ENCODE measurements around the gene HNF1A. TPM values are rescaled to one million over a fixed set of nuclear protein-coding genes. Genes with fewer than 3 reads are reported as not detected.
"Not testable (repeated sequence)": the region's sequence is repeated elsewhere in the genome, so short reads cannot be mapped to it uniquely, and the experiment has no call there.

The HNF1A gene
- total RNA-seq, 1 donor = not detected

- no peak for DNase-seq (ENCODE audit: low read depth)
- TF ChIP-seq, protein P1, sequence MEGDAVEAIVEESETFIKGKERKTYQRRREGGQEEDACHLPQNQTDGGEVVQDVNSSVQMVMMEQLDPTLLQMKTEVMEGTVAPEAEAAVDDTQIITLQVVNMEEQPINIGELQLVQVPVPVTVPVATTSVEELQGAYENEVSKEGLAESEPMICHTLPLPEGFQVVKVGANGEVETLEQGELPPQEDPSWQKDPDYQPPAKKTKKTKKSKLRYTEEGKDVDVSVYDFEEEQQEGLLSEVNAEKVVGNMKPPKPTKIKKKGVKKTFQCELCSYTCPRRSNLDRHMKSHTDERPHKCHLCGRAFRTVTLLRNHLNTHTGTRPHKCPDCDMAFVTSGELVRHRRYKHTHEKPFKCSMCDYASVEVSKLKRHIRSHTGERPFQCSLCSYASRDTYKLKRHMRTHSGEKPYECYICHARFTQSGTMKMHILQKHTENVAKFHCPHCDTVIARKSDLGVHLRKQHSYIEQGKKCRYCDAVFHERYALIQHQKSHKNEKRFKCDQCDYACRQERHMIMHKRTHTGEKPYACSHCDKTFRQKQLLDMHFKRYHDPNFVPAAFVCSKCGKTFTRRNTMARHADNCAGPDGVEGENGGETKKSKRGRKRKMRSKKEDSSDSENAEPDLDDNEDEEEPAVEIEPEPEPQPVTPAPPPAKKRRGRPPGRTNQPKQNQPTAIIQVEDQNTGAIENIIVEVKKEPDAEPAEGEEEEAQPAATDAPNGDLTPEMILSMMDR (IDR thresholded peaks at IDR 0.05; ENCODE audit: insufficient read depth, low read depth, low read length) = no peak
- H3K4me3 ChIP-seq (ENCODE audit: low read depth, low read length) = no peak overlapping the region
These were observed 36.4 kb upstream of the HNF1A start for GRCh38 chr12:120941846-120942405.

DNA sequence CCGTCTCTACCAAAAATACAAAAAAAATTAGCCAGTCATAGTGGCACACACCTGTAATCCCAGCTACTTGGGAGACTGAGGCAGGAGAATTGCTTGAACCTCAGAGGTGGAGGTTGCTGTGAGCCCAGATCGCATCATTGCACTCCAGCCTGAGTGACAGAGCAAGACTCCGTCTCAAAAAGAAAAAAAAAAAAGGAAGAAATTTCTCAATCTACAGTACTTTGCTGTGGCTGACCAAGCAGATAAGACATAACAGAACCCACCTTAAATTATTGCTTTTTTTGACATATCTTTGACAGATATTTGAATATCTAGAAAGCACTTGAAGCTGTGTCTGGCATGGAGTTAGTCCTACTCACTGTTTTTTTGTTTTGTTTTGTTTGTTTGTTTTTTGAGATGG, 34.9 kb upstream of the HNF1A start:
- no peak overlapping the region for H3K4me3 ChIP-seq (ENCODE audit: low read depth, low read length)
- TF ChIP-seq, protein P1 (IDR thresholded peaks at IDR 0.05; ENCODE audit: insufficient read depth, low read depth, low read length) = no peak
- DNase-seq (ENCODE audit: low read depth) = no peak

DNA sequence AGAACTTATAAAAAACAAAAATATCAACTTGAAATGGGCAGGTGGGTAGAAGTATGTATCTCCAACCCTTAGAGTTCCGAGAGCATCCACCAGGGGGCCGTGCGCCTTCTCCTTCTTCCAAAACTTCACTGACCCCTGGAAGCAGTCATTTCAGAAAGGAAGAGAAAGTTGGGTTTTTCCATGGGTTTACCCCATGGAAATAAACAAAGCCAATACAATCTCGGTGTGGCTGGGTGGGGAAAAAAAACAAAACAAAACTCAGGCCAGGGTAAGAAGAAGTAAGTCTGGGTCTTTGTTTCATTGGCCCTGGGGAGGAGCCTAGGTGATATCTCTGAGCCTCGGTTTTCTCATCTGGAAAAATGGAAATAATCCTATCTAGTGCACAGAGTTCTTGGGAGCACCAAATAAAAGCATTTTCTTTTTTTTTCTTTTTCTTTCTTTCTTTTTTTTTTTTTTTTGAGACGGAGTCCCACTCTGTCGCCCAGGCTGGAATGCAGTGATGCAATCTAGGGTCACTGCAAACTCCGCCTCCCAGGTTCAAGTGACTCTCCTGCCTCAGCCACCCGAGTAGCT, 33.6 kb upstream of the HNF1A start:
- H3K4me3 ChIP-seq (ENCODE audit: low read depth, low read length) = no peak overlapping the region

GRCh38 chr12:120945516-120945915, 32.8 kb upstream of the HNF1A start:
- H3K4me3 ChIP-seq (ENCODE audit: low read depth, low read length); DNase-seq (ENCODE audit: low read depth): not testable (repeated sequence)

More for the DNA sequence above, 33.6 kb upstream of the HNF1A start:
- TF ChIP-seq, protein P1 (IDR thresholded peaks at IDR 0.05; ENCODE audit: insufficient read depth, low read depth, low read length) = peak; percentile 81
- DNase-seq (ENCODE audit: low read depth) = peak; percentile 44

GRCh38 chr12:120950260-120950799, 28.0 kb upstream of the HNF1A start:
- H3K4me3 ChIP-seq (ENCODE audit: low read depth, low read length) = not testable (repeated sequence)

DNA sequence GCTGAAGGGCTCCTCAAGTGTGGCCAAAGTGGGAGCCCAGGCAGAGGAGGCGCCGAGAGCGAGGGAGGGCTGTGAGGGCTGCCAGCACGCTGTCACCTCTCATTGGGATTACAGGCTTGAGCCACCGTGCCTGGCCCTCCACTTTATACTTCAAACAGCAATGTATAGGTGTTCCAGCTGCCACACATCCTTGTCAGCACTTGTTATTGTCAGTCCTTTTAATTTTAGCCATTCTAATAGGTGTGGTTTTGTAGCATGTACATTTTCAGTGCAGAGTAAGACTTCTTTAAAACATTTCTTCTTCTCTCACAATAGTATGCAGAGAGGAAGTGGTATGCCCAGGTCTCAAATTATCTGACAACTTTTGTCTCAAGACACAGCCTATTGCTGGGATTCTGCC, 27.5 kb upstream of the HNF1A start:
- DNase-seq (ENCODE audit: low read depth) = no peak
- TF ChIP-seq, protein P1 (IDR thresholded peaks at IDR 0.05; ENCODE audit: insufficient read depth, low read depth, low read length) = no peak
- no peak overlapping the region for H3K4me3 ChIP-seq (ENCODE audit: low read depth, low read length)

More at GRCh38 chr12:120950260-120950799, 28.0 kb upstream of the HNF1A start:
- DNase-seq (ENCODE audit: low read depth) = not testable (repeated sequence)

DNA sequence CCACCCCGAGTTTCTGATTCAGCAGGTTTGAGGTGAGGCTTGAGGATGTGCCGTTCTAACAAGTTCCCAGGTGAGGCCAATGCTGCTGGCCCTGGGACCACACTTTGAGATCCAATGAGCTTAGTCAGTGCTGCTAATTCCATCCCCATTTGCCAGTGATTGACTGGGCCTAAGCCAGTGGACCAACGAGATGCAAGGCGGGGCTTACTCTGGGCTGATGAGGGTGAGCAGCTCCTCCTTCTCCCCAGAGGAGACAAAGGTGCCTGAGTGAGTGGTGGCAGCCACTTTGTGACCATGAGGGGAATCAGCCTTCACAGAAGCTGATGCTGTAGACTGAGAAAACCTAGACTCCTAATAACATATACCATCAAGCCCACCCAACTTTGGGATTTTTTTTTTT, 23.1 kb upstream of the HNF1A start:
- DNase-seq (ENCODE audit: low read depth) = no peak
- TF ChIP-seq, protein P1 (IDR thresholded peaks at IDR 0.05; ENCODE audit: insufficient read depth, low read depth, low read length) = no peak
- H3K4me3 ChIP-seq (ENCODE audit: low read depth, low read length) = no peak overlapping the region

Data from fibroblast of villous mesenchyme (primary cell).